ENCODE measurements around the gene ADH1C. TPM values are rescaled to one million over a fixed set of nuclear protein-coding genes. Genes with fewer than 3 reads are reported as not detected.
"Not testable (repeated sequence)": the region's sequence is repeated elsewhere in the genome, so short reads cannot be mapped to it uniquely, and the experiment has no call there.

Gene ADH1C
- total RNA-seq, 2 experiments from 2014 or later, result not detected

DNA sequence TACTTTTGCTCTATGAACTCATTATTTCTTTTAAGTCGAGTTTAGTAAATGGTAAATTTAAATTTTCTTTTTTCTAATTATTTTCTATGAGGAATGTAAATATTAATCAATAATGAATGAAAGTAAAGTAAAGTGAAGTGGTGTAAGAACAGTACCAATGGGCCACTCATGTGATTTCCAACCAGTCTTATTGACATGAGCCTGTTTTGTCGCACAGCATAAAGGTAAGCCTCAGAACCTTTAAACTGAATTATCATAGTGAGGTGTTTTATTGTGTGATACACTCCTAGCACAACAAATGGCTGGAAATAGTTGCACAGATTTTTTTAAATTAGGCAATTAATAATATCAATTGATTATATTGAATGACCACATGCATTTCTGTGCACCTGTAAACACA lies 1.1 kb downstream of the ADH1C start:
- no peak for DNase-seq
- ChIA-PET CTCF (no interaction called here), POLR2A (no interaction called here)
- H3K36me3 Mint-ChIP-seq, result no peaks in the 10 kb centered on the region
- H3K4me3 Mint-ChIP-seq, result no peak overlapping the region
- peaks cover 7% of the 10 kb centered on the region for H3K9me3 Mint-ChIP-seq
- intact Hi-C loops (cut with micrococcal nuclease), result no loop called here
- H3K27me3 Mint-ChIP-seq, result peaks cover 4% of the 10 kb centered on the region
- H3K4me1 Mint-ChIP-seq (ENCODE audit: low read depth), result no peaks in the 10 kb centered on the region
- H3K27ac Mint-ChIP-seq, result no peak overlapping the region

DNA sequence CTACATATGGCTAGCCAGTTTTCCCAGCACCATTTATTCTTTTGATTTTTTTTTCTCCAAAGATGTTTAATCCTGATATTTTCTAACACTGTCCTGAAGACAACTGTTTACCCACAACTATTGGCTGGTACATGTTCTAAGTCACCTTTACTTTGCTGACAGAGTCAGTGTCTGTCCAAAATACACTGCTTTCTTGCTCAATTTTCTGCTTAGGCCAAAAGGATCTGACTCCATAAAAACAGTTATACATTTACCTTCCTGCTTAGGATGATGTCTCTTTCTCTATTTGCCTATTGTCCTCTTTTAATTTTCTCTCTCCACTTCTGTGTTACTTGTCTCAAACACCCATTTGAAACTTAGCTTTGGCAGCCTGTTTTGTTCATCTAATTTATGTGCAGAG lies 3.2 kb downstream of the ADH1C start:
- no peak for DNase-seq
- intact Hi-C loops (cut with micrococcal nuclease), result no loop called here
- Mint-ChIP-seq H3K27ac (no peak overlapping the region), H3K4me1 (ENCODE audit: low read depth) (no peaks in the 10 kb centered on the region), H3K27me3 (peaks cover 4% of the 10 kb centered on the region), H3K9me3 (no peaks in the 10 kb centered on the region), H3K36me3 (no peaks in the 10 kb centered on the region), H3K4me3 (no peak overlapping the region)
- ChIA-PET CTCF (no interaction called here), POLR2A (no interaction called here)

DNA sequence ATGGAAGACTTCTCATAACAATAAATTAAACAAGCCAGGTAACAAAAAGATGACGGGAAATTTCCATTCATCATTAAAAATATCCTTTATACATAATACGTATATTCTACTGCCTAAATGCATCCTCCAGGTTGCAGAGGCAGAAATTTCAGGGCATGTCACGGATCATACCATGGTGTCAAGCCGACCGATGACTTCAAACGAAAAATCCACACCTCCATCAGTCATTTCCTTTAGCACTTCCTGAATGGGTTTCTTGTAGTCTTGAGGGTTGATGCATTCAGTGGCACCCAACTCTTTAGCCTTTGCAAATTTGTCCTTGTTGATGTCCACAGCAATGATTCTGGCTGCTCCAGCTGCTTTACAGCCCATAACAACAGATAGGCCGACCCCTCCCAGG lies 9.9 kb downstream of the ADH1C start:
- H3K4me1 Mint-ChIP-seq (ENCODE audit: low read depth), result not testable (repeated sequence)

DNA sequence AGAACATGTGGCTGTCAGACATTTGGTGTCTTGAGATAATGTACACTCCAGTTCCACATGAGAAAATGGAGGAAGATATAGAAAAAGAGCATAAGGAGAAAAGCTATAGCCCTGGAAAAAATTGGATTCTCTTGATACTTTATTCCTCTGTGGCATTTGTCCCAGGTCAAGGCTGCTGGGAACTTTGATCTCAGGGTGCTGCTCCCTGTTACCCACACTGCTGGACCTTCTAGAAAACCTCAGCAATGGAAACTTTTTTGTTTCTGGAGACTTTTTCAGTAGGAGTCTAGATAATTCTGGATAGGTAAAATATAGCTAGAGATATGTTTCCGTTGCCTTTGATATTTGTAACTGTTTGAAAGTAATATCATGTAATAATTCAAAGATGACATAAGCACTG lies 11.1 kb downstream of the ADH1C start:
- no peaks in the 10 kb centered on the region for H3K36me3 Mint-ChIP-seq
- CTCF ChIA-PET, result no interaction called here
- H3K9me3 Mint-ChIP-seq, result no peaks in the 10 kb centered on the region
- DNase-seq, result no peak
- no peak overlapping the region for H3K4me3 Mint-ChIP-seq
- H3K4me1 Mint-ChIP-seq (ENCODE audit: low read depth), result no peaks in the 10 kb centered on the region
- intact Hi-C loops (cut with micrococcal nuclease), result no loop called here
- H3K27me3 Mint-ChIP-seq, result peaks cover 5% of the 10 kb centered on the region
- H3K27ac Mint-ChIP-seq, result no peak overlapping the region
- POLR2A ChIA-PET, result no interaction called here

More for the DNA sequence above, 9.9 kb downstream of the ADH1C start:
- H3K27me3 Mint-ChIP-seq; H3K9me3 Mint-ChIP-seq; H3K36me3 Mint-ChIP-seq; H3K4me3 Mint-ChIP-seq; DNase-seq; CTCF ChIA-PET; intact Hi-C loops (cut with micrococcal nuclease); H3K27ac Mint-ChIP-seq; POLR2A ChIA-PET: not testable (repeated sequence)

DNA sequence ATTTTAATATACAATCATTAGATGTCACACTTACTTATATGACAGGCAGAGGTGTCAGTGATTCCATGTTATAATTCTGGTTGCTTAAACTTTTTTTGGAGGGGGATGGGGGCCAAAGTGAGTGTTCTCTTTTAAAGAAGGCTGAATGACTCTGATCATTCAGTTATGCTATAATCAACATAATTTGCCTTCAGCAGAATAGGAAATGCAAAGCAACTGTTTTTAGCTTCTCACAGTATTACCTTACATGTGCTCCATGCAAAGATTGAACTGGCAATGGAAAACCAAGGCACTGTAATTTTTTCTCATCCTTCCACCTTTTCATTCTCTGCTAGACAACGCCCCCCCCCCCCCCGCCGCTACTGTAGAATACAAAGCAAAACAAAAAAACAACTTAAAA lies 13.4 kb downstream of the ADH1C start:
- Mint-ChIP-seq H3K27me3 (peaks cover 12% of the 10 kb centered on the region), H3K27ac (no peak overlapping the region), H3K36me3 (no peaks in the 10 kb centered on the region), H3K4me3 (no peak overlapping the region), H3K4me1 (ENCODE audit: low read depth) (no peaks in the 10 kb centered on the region), H3K9me3 (no peaks in the 10 kb centered on the region)
- POLR2A ChIA-PET, result no interaction called here
- no peak for DNase-seq
- CTCF ChIA-PET, result no interaction called here
- intact Hi-C loops (cut with micrococcal nuclease), result no loop called here

DNA sequence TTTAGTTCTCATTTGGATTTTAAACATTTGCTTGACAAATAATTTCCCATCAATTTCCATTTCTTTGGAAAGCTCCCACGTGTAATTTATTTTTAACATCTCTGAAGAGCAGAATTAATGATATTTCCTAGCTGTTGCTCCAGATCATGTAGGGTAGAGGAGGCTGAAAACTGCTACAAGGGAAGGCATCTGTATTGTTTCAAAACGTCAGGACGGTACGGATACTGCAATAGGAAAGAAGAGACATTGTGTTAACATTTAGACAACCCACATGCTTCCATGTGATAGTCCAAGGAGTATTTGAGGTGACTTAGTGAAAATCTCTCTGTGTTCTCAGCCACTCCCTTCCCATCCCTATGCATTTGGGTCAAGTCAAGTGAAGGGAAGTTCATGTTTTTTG lies 16.0 kb downstream of the ADH1C start:
- H3K4me1 Mint-ChIP-seq (ENCODE audit: low read depth), result no peaks in the 10 kb centered on the region
- H3K27ac Mint-ChIP-seq, result no peak overlapping the region
- POLR2A ChIA-PET, result no interaction called here
- no peaks in the 10 kb centered on the region for H3K9me3 Mint-ChIP-seq
- no peak overlapping the region for H3K4me3 Mint-ChIP-seq
- no peaks in the 10 kb centered on the region for H3K36me3 Mint-ChIP-seq
- peaks cover 12% of the 10 kb centered on the region for H3K27me3 Mint-ChIP-seq
- DNase-seq, result no peak
- intact Hi-C loops (cut with micrococcal nuclease), result no loop called here
- CTCF ChIA-PET, result no interaction called here

DNA sequence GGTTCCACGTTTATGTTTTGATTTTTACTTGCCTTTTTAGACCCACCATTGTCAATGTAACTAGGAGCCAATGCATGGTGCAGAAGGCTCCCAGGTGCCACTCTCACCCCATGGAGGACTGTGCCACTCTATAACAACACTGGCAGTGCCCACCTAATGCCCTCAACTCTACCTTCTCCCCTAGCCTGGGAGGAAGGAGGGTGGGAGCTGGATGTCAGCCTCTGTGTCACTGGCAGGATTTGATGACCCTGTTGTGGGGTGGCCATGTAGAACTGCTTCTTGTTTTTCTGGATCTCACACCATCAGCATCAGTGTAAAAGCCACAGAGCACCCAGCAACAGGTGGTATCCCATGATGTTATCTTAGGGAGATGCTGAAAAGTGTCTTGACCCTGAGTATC lies 17.7 kb downstream of the ADH1C start:
- H3K27ac Mint-ChIP-seq, result no peak overlapping the region
- POLR2A ChIA-PET, result no interaction called here

DNA sequence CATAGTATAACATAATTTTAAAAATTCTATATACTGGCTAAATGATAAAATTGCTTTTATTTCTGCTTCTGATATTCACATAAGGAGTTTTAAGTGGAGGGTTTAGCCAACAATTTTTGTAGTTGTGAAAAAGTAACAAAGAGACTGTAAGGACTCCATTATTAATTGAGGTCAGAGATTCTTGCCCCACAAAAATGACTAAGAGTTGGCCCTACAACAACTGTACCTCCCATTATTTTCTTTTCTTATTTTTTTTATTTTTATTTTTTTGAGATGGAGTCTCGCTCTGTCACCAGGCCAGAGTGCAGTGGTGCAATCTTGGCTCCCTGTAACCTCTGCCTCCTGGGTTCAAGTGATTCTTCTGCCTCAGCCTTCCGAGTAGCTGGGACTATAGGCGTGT lies 21.9 kb downstream of the ADH1C start:
- CTCF ChIA-PET, result no interaction called here

More for the DNA sequence above, 17.7 kb downstream of the ADH1C start:
- CTCF ChIA-PET, result no interaction called here
- no peaks in the 10 kb centered on the region for H3K36me3 Mint-ChIP-seq
- peaks cover 11% of the 10 kb centered on the region for H3K27me3 Mint-ChIP-seq
- H3K9me3 Mint-ChIP-seq, result no peaks in the 10 kb centered on the region
- intact Hi-C loops (cut with micrococcal nuclease), result no loop called here
- DNase-seq, result no peak
- no peak overlapping the region for H3K4me3 Mint-ChIP-seq
- H3K4me1 Mint-ChIP-seq (ENCODE audit: low read depth), result no peaks in the 10 kb centered on the region

DNA sequence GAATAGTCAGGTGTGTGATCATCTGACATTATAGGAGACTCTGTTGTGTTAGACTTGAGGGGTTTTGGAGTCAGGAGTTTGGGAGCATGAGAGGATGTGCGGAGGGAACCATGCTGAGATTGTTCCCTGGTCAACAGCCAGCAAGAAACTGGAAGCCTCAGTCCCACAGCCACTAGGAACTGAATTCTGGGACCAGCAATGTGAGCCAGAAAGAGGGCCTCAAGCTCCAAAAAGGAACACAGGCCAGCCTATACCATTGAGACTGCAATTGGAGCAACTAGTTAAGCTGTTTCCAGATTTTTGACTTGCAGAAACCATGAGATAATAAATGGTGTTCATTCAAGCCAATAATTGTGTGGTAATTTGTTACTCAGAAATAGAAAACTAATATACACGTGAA lies 22.7 kb downstream of the ADH1C start:
- Mint-ChIP-seq H3K27me3 (no peaks in the 10 kb centered on the region), H3K4me1 (ENCODE audit: low read depth) (no peaks in the 10 kb centered on the region), H3K4me3 (no peak overlapping the region), H3K9me3 (no peaks in the 10 kb centered on the region), H3K36me3 (no peaks in the 10 kb centered on the region), H3K27ac (no peak overlapping the region)
- DNase-seq, result no peak
- ChIA-PET CTCF (no interaction called here), POLR2A (no interaction called here)
- intact Hi-C loops (cut with micrococcal nuclease), result no loop called here

More for the DNA sequence above, 21.9 kb downstream of the ADH1C start:
- no peaks in the 10 kb centered on the region for H3K36me3 Mint-ChIP-seq
- H3K4me1 Mint-ChIP-seq (ENCODE audit: low read depth), result no peaks in the 10 kb centered on the region
- H3K9me3 Mint-ChIP-seq, result no peaks in the 10 kb centered on the region
- no peak overlapping the region for H3K4me3 Mint-ChIP-seq
- intact Hi-C loops (cut with micrococcal nuclease), result no loop called here
- peaks cover 6% of the 10 kb centered on the region for H3K27me3 Mint-ChIP-seq
- POLR2A ChIA-PET, result no interaction called here
- no peak for DNase-seq
- H3K27ac Mint-ChIP-seq, result no peak overlapping the region

DNA sequence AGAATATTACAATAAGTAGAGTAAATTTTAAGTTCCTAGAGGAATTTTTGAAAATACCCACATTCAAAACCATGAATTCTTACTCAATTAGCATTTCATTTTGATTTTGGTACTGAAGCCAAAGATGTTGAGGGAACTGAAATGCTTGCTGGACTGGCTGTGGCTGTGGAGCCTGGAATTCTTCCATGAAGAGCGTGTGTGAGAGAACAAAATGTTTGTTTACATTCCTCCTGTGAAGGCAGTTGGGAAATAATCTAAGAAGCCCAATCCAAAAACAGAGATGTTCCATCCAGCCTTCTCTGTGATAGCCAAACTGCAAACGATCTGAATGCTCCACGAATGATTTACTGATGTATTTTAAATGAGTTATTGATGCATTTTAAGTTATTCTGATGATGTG lies 27.6 kb downstream of the ADH1C start:
- intact Hi-C loops (cut with micrococcal nuclease), result no loop called here
- CTCF ChIA-PET, result no interaction called here
- H3K36me3 Mint-ChIP-seq, result no peaks in the 10 kb centered on the region
- no peak overlapping the region for H3K4me3 Mint-ChIP-seq
- DNase-seq, result no peak
- no peaks in the 10 kb centered on the region for H3K4me1 Mint-ChIP-seq (ENCODE audit: low read depth)
- H3K27me3 Mint-ChIP-seq, result peaks cover 3% of the 10 kb centered on the region
- POLR2A ChIA-PET, result no interaction called here
- no peaks in the 10 kb centered on the region for H3K9me3 Mint-ChIP-seq
- H3K27ac Mint-ChIP-seq, result no peak overlapping the region

DNA sequence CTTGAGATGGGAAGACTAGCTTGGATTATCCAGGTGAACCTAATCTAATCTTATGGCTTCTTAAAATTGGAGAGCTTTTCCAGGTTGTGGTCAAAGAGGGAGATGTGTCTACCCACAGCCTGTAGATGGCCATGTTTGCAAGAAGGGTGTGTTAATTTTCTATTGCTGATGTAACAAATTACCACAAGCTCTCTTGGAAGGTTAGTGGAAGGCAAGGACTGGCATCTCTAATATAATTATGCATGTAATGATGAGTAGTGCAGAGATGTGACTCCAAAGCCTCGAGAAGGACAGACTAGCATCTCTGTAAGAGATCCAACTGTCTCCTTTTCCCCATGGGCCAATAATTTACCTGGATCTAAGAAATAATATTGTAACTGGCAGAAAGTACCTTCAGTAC lies 28.2 kb downstream of the ADH1C start:
- Mint-ChIP-seq H3K4me3 (no peak overlapping the region), H3K4me1 (ENCODE audit: low read depth) (no peaks in the 10 kb centered on the region), H3K27ac (no peak overlapping the region), H3K36me3 (no peaks in the 10 kb centered on the region), H3K27me3 (peaks cover 3% of the 10 kb centered on the region), H3K9me3 (no peaks in the 10 kb centered on the region)
- no peak for DNase-seq
- CTCF ChIA-PET, result no interaction called here
- intact Hi-C loops (cut with micrococcal nuclease), result no loop called here
- POLR2A ChIA-PET, result no interaction called here

DNA sequence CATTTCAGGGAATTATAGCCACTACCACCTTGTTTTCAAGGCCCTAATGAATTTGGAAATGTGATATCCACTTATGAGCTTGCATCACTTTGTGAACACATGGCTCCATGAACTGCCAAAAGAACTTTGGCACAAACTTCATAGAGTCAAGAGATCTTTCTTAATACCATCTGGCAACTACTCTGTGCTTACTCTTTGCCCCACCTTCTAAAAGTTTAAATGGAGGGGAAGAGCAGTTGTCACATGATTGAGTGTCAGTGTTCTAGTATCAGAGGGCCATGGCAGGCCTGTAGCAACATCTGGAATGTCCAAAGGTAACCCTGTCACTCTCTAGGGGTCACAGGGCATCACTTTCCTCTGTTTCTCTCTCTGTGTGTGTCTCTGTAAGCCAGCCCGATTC lies 28.8 kb downstream of the ADH1C start:
- no peak for DNase-seq
- no peak overlapping the region for H3K27ac Mint-ChIP-seq
- H3K36me3 Mint-ChIP-seq, result no peaks in the 10 kb centered on the region
- ChIA-PET POLR2A (no interaction called here), CTCF (no interaction called here)
- no peaks in the 10 kb centered on the region for H3K9me3 Mint-ChIP-seq
- H3K4me1 Mint-ChIP-seq (ENCODE audit: low read depth), result no peaks in the 10 kb centered on the region
- intact Hi-C loops (cut with micrococcal nuclease), result no loop called here
- H3K27me3 Mint-ChIP-seq, result peaks cover 3% of the 10 kb centered on the region
- no peak overlapping the region for H3K4me3 Mint-ChIP-seq

DNA sequence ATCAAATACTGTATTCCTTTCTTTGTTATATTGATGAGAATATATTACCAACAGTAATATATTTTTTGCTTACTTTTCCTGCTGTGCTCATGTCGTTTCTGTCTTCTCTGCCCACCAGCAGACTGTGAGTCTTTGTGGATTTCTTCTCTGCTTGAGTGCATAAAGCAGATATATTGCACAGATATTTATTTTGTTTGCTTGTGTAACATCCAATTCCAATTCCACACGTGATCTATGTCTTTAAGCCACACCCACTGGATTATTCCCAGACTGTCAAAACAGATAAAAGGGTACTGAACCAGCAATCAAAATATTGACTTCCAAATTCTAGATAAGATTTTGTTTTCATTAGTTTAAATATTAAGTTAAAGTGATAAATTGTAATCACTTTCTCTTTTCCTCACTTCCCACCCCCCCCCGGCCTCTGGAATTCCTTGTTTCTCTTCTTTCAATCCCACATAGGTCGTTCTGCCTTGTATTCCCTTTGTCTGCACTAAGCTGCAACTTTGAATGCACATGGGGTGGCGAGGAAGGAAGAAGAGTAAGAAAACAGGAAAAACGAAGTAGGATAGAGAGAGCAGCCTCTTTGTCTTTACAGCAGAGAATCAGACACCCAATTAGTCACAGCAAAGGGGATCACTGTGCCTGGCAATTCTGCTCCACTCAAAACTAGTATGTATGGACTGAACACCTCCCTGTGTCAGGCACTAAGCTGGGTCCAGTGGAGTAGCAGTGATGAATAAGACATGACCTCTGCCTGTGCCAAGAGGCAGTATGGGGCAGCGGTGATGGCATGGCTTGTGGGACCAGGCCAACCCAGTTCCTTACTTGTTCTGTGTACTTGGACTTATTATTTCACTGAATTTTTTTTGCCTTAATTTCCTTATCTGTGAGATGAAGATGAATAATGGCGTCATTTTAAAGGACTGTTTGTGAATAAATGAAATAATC lies 31.0 kb downstream of the ADH1C start, which contains the start of gene ADH1B:
TSS of gene ADH1B (minus strand) at position 161 of the 951 bp plus-strand sequence. CDS start at position 91, 70 bp downstream.
- intact Hi-C loops (cut with micrococcal nuclease), result no loop called here
- POLR2A ChIA-PET, result no interaction called here
- H3K27ac Mint-ChIP-seq, result no peak within 1 kb of the TSS
- H3K36me3 Mint-ChIP-seq, result no peaks in the 10 kb centered on the region
- H3K4me3 Mint-ChIP-seq, result no peak within 1 kb of the TSS
- no peaks in the 10 kb centered on the region for H3K9me3 Mint-ChIP-seq
- no peaks in the 10 kb centered on the region for H3K4me1 Mint-ChIP-seq (ENCODE audit: low read depth)
- CTCF ChIA-PET, result no interaction called here
- H3K27me3 Mint-ChIP-seq, result peaks cover 3% of the 10 kb centered on the region
- no peak for DNase-seq

All from activated CD4-positive, alpha-beta memory T cell treated with anti-CD3 and anti-CD28 coated beads for 36 hours (primary cell).